Measurements from ENCODE around the gene ARF1.

- TF ChIP-seq ATF2 (CRISPR knock-in tag; IDR thresholded peaks at IDR 0.05; ENCODE audit: borderline replicate concordance, low read depth) (no peak), CTCF (IDR thresholded peaks at IDR 0.05) (no peak), TEAD4 (CRISPR knock-in tag; IDR thresholded peaks at IDR 0.05) (no peak), PREB (CRISPR knock-in tag; IDR thresholded peaks at IDR 0.05; ENCODE audit: borderline replicate concordance) (no peak), USF2 (CRISPR knock-in tag; IDR thresholded peaks at IDR 0.05) (no peak), MAX (CRISPR knock-in tag; IDR thresholded peaks at IDR 0.05) (no peak), CBFB (CRISPR knock-in tag; IDR thresholded peaks at IDR 0.05; ENCODE audit: low read depth) (no peak), ZNF138 (CRISPR knock-in tag; conservative IDR thresholded peaks at IDR 0.05) (no peak), TCF7 (CRISPR knock-in tag; IDR thresholded peaks at IDR 0.05; ENCODE audit: low read depth) (no peak), NR2C2 (CRISPR knock-in tag; IDR thresholded peaks at IDR 0.05) (no peak), ESRRA (CRISPR knock-in tag; IDR thresholded peaks at IDR 0.05; ENCODE audit: borderline replicate concordance) (no peak), E2F1 (CRISPR knock-in tag; IDR thresholded peaks at IDR 0.05) (no peak), RELA (CRISPR knock-in tag; IDR thresholded peaks at IDR 0.05; ENCODE audit: borderline replicate concordance) (no peak)
Measured at GRCh38 chr1:228048659-228049298, 33.7 kb upstream of the ARF1 start.

All from WTC11 (cell line).